ENCODE results near the gene APBA2. TPM values are rescaled to one million over a fixed set of nuclear protein-coding genes. Genes with fewer than 3 reads are reported as not detected.

The APBA2 gene
- total and polyA plus RNA-seq, 2 of the 13 experiments (the other 11 are each of a cell fraction or from before 2014, with no cell fraction given), result 0.62 to 2.3 TPM

DNA sequence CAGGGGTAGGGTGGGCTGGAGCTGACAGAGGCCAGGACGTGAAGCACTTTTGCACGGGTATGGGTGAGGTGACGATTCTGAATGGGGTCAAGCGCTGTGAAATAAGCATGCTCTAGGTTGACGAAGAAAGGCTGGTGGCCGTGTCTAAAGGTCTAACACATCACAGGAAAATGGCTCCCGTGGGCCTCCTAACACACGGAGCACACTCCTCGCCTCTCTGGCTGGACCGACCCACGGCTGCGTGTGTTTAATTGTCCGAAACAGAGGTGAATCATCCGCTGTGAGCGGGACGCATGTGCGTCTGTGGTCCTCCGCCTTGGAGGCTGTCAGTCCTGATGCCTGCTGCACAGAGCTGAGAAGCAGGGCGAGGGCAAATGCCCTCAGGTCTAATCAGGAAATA, 253.3 kb downstream of the APBA2 start (continued):
- TF ChIP-seq NFYC (CRISPR knock-in tag; IDR thresholded peaks at IDR 0.05) (no peak), SIN3B (IDR thresholded peaks at IDR 0.05; ENCODE audit: low read length) (no peak), HNRNPL (IDR thresholded peaks at IDR 0.05; ENCODE audit: low read depth, low read length) (no peak), AKAP8 (CRISPR knock-in tag; IDR thresholded peaks at IDR 0.05) (no peak), TCF12 (IDR thresholded peaks at IDR 0.05) (no peak), TCF12 (CRISPR knock-in tag; IDR thresholded peaks at IDR 0.05) (no peak), SAFB2 (CRISPR knock-in tag; IDR thresholded peaks at IDR 0.05; ENCODE audit: borderline replicate concordance, low read depth) (no peak), ZNF747 (CRISPR knock-in tag; IDR thresholded peaks at IDR 0.05; ENCODE audit: borderline replicate concordance) (no peak), NR2F6 (IDR thresholded peaks at IDR 0.05) (no peak), NR2F6 (CRISPR knock-in tag; IDR thresholded peaks at IDR 0.05) (no peak), TERF1 (CRISPR knock-in tag; IDR thresholded peaks at IDR 0.05) (no peak)
- TF ChIP-seq, protein P1, sequence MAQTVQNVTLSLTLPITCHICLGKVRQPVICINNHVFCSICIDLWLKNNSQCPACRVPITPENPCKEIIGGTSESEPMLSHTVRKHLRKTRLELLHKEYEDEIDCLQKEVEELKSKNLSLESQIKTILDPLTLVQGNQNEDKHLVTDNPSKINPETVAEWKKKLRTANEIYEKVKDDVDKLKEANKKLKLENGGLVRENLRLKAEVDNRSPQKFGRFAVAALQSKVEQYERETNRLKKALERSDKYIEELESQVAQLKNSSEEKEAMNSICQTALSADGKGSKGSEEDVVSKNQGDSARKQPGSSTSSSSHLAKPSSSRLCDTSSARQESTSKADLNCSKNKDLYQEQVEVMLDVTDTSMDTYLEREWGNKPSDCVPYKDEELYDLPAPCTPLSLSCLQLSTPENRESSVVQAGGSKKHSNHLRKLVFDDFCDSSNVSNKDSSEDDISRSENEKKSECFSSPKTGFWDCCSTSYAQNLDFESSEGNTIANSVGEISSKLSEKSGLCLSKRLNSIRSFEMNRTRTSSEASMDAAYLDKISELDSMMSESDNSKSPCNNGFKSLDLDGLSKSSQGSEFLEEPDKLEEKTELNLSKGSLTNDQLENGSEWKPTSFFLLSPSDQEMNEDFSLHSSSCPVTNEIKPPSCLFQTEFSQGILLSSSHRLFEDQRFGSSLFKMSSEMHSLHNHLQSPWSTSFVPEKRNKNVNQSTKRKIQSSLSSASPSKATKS (CRISPR knock-in tag; IDR thresholded peaks at IDR 0.05), result no peak

Data from HepG2 (cell line).